Measurements from ENCODE around the gene RPS6KB1. TPM values are rescaled to one million over a fixed set of nuclear protein-coding genes. Genes with fewer than 3 reads are reported as not detected.
A peak's percentile ranks its signal among the peaks of the same experiment; 100 is the strongest.

RPS6KB1 gene
- total and polyA plus RNA-seq, 8 donors, result 10.0 to 24.5 (median 19.5) TPM

DNA sequence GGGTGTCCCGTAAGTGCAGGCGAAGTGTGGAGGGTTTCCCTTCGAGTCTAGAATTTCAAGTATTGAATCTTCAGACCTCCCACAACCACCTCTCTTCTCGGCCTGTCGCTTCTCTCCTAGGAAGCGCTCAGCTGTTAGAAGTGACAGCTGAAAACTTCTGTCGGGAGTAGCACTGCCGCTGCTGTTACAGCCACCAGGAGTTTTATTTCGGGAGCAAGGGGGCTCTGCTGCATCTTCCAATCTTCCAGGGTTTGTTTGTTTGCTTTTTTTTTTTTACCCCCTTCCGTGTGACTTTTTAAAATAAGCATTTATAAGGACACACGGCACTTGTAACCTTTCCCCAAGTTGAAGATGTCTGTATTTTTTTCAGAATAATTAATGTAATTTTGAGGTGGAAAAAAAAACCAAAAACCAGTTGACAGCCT is 767 bp downstream of the RPS6KB1 start:
- Histone ChIP-seq H3K27me3 (no peaks in the 10 kb centered on the region), H3K4me1 (peaks cover 0 to 18% (median 0%) of the 10 kb centered on the region in 3 donors), H3K4me3 (peak overlapping the region; percentile 75 to 95 (median 88)), H3K27ac (peak overlapping the region; percentile 78 to 86 (median 80)), H3K36me3 (no peaks in the 10 kb centered on the region), H3K9me3 (no peaks in the 10 kb centered on the region)
- peak in 3 of 4 donors; percentile 10 to 13 (median 11) for ATAC-seq
- no peak for DNase-seq
- TF ChIP-seq, protein P1, sequence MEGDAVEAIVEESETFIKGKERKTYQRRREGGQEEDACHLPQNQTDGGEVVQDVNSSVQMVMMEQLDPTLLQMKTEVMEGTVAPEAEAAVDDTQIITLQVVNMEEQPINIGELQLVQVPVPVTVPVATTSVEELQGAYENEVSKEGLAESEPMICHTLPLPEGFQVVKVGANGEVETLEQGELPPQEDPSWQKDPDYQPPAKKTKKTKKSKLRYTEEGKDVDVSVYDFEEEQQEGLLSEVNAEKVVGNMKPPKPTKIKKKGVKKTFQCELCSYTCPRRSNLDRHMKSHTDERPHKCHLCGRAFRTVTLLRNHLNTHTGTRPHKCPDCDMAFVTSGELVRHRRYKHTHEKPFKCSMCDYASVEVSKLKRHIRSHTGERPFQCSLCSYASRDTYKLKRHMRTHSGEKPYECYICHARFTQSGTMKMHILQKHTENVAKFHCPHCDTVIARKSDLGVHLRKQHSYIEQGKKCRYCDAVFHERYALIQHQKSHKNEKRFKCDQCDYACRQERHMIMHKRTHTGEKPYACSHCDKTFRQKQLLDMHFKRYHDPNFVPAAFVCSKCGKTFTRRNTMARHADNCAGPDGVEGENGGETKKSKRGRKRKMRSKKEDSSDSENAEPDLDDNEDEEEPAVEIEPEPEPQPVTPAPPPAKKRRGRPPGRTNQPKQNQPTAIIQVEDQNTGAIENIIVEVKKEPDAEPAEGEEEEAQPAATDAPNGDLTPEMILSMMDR (IDR thresholded peaks at IDR 0.05), result no peak
- 1% methylated on average over 11 of the region's 11 CpGs for WGBS, 2 donors
- FAIRE-seq, result no peak
- intact Hi-C loops (cut with DNase I), result no loop called here

DNA sequence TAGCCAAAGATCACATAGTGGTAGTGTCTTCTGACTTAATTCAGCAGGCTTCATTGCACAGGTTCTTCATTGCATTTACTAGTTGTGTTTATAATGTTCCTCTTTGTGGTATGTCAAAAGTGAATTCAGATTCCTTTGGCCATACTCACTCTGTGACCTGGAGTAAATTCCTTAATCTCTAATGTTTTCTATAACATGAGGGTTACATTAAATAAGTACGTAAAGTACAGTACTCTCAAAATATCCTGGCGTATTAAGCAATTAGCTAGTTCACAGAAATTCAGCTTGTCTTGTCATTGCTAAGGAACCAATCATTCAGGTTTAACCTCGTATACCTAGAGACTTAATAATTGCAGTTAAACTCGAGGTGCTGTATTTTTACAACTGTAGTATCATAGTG is 4.2 kb downstream of the RPS6KB1 start:
- H3K27me3 ChIP-seq, result no peaks in the 10 kb centered on the region
- no peak overlapping the region for H3K4me3 ChIP-seq
- H3K9me3 ChIP-seq, result no peaks in the 10 kb centered on the region
- H3K36me3 ChIP-seq, result no peaks in the 10 kb centered on the region
- ATAC-seq (no peak), FAIRE-seq (no peak), DNase-seq (no peak)
- H3K4me1 ChIP-seq, result peaks cover 0 to 10% (median 0%) of the 10 kb centered on the region in 3 donors
- no peak overlapping the region for H3K27ac ChIP-seq
- WGBS, 2 donors, result 72 to 76% methylated on average over 4 of the region's 4 CpGs
- intact Hi-C loops (cut with DNase I), result no loop called here
- TF ChIP-seq, protein P1 (IDR thresholded peaks at IDR 0.05), result no peak

DNA sequence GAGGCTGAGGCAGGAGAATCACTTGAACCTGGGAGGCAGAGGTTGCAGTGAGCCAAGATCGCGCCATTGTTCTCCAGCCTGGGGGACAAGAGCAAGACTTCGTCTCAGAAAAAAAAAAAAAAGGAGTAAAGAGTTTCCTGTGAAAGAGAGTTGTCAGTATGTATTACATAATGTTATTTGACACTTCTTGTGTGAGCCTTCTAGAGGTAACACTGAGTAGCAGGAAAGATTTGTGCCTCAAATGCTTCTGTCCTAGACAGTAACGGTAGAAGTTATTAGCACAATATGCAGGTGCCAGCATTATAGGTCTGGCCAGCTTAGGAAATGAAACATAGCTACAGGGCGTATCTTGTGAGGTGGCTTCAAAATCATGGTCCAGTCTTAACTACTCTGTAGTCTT is 6.2 kb downstream of the RPS6KB1 start:
- Histone ChIP-seq H3K9me3 (no peaks in the 10 kb centered on the region), H3K27ac (no peak overlapping the region), H3K4me3 (no peak overlapping the region), H3K4me1 (peaks cover 0 to 7% (median 0%) of the 10 kb centered on the region in 3 donors), H3K36me3 (no peaks in the 10 kb centered on the region), H3K27me3 (no peaks in the 10 kb centered on the region)
- FAIRE-seq, result no peak
- WGBS, 2 donors, result 76 to 83% methylated on average over 5 of the region's 5 CpGs
- DNase-seq, result peak in 1 of 6 donors; percentile 14
- TF ChIP-seq, protein P1 (IDR thresholded peaks at IDR 0.05), result peak in 1 of 4 donors; percentile 36
- ATAC-seq, result peak in 3 of 4 donors; percentile 70 to 93 (median 90)
- intact Hi-C loops (cut with DNase I), result no loop called here

DNA sequence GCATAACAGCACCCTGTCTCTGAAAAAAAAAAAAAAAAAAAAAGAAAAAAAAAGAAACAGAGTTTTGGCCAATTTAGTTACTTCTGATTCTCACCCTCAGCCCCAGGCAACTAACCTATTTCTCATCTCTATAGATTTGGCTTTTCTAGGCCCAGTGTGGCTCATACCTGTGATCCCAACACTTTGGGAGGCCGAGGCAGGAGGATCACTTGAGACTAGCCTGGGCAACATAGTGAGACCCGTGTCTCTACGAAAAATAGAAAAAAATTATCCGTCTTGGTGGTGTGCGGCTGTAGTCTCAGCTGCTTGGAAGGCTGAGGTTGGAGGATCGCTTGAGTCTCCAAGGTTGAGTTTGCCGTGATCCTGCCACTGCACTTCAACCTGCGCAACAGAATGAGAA is 8.7 kb downstream of the RPS6KB1 start:
- ATAC-seq, result no peak
- DNase-seq, result peak in 1 of 6 donors; percentile 10

DNA sequence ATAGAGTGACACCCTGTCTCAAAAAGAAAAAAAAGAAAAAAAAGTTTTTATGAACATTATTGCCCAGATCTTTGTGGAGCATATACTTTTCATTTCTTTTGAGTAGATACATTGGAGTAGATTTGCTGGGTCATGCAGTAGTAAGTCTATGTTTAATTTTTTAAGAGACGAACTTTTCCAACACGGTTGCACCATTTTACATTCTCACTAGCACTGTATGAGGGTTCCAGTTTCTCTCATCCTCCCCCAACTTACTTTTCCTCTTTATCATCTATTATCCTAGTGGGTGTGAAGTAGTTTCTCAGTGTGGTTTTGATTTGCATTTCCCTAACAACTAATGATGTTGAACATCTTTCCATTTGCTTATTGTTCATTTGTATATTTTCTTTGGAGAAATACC is 10.5 kb downstream of the RPS6KB1 start:
- WGBS, 2 donors, result 85 to 87% methylated on average over 2 of the region's 2 CpGs
- no peaks in the 10 kb centered on the region for H3K27me3 ChIP-seq
- intact Hi-C loops (cut with DNase I), result no loop called here
- FAIRE-seq (no peak), DNase-seq (no peak), ATAC-seq (no peak)
- H3K9me3 ChIP-seq, result no peaks in the 10 kb centered on the region
- no peak overlapping the region for H3K4me3 ChIP-seq
- TF ChIP-seq, protein P1 (IDR thresholded peaks at IDR 0.05), result no peak
- no peak overlapping the region for H3K27ac ChIP-seq
- H3K4me1 ChIP-seq, result no peaks in the 10 kb centered on the region
- no peaks in the 10 kb centered on the region for H3K36me3 ChIP-seq

More for the DNA sequence above, 8.7 kb downstream of the RPS6KB1 start:
- FAIRE-seq, result no peak
- H3K4me1 ChIP-seq, result no peaks in the 10 kb centered on the region
- no peaks in the 10 kb centered on the region for H3K27me3 ChIP-seq
- H3K4me3 ChIP-seq, result no peak overlapping the region
- 97 to 98% methylated on average over 8 of the region's 8 CpGs for WGBS, 2 donors
- TF ChIP-seq, protein P1 (IDR thresholded peaks at IDR 0.05), result no peak
- H3K9me3 ChIP-seq, result no peaks in the 10 kb centered on the region
- no peaks in the 10 kb centered on the region for H3K36me3 ChIP-seq
- intact Hi-C loops (cut with DNase I), result no loop called here
- H3K27ac ChIP-seq, result no peak overlapping the region

Measured in pancreas (tissue), 10 donors.